Measurements from ENCODE around the gene PIGK.

- TF ChIP-seq EZH2phosphoT487 (IDR thresholded peaks at IDR 0.05; ENCODE audit: insufficient read depth, low read depth) (no peak), EZH2 (IDR thresholded peaks at IDR 0.05; ENCODE audit: insufficient read depth, poor library complexity, severe bottlenecking) (no peak)
These were observed 155.0 kb downstream of the PIGK start for GRCh38 chr1:77064246-77064645.

Data from GM23248 (cell line).